Tongue (tissue), 2 donors: ENCODE data around the gene KIAA1549. TPM values are rescaled to one million over a fixed set of nuclear protein-coding genes. Genes with fewer than 3 reads are reported as not detected.

Source experiments
- DNase-seq: peaks from one replicate; pipeline ENCODE4 v3.0.0-alpha.2; 2015
- total RNA-seq: library from RNA; depleted of rRNA; stranded (reverse); fragments of >200 nt; gene quantifications from one replicate; pipeline ENCODE4 v1.2.3, GENCODE V29; 2014

The KIAA1549 gene
- total RNA-seq, 1 donor from 2014 or later, result 5.8 TPM

DNA sequence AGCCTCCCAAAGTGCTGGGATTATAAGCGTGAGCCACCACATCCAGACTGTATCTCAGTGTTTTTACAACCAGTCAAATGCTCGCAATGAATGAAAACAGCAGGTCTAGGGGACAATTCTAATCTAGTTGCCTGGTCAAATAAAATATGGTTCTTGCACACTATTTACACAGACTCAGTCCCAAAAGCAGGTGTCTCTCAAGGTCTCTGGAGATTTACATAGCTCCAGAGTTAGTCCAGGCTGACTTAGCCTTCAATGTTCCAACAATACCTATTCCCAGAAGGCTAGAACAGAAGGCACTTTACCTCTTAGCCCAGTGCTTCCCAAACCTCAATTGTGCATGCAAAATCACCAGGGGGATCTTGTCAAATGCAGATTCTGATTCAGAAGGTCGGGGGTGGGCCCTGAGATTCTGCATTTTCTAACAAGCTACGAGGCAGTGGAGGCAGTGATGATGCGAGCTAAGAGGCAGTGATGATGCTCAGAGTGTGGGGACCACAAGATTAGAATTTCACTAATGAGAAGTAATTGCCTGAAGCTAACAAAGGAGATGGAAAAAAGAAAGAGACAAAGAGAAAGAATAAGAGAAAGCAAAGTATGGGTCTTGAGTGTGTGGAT lies 6.4 kb downstream of the KIAA1549 start:
- no peak for DNase-seq

DNA sequence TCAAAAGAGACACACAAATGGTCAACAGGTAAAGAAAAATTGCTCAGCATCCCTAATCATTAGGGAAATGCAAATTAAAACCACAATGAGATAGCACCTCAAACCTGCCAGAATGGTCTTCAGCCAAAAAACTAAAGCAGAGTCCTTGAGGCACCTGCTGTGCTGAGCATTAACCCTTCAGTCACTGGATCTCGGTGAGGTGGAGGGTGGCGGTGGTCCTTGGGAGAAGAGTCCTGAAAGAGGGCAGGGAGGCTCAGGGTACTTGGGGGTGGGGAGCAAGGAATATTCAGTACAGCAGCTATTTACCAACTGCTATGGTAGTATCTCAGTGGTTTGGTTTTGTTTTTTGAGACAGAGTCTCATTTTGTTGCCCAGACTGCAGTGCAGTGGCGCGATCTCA lies 7.1 kb downstream of the KIAA1549 start:
- no peak for DNase-seq

DNA sequence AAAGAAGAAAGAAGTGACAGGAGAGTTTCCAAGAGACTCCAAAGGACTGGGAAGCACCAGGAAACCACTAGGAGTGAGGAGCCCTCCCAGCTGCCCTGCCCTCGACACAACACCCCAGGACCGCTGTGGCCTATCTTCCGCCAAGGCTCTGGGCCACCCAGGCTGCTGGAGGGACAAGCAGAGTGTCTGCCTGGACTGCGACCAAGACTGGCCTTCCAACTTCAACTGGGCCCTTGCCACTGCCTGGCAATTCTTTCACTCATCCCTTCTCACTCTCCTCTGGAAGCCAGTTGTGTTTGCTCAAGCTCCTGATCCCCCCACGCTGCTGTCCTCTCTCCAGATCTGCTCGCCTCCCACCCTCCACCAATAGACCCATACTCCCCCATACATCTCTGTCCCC lies 10.2 kb downstream of the KIAA1549 start:
- DNase-seq, result no peak

DNA sequence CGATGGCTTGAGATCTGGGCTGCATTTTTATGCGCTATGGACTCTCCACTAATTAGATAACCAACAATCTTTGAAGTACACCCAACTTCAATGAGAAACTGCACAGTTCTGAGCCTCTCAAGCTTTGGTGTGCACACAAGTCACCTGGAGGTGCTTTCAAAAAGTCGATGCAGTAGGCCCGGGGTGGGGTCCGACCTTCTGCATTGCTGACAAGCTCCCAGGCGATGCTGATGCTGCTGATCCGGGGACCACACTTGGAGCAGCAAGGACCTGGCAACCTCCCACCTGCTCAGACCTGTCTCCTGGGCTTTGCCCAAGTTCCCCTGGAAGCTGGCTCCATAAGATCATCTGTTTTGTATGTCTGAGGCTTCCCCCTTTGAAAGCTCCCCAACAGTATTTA lies 10.7 kb downstream of the KIAA1549 start:
- no peak for DNase-seq

DNA sequence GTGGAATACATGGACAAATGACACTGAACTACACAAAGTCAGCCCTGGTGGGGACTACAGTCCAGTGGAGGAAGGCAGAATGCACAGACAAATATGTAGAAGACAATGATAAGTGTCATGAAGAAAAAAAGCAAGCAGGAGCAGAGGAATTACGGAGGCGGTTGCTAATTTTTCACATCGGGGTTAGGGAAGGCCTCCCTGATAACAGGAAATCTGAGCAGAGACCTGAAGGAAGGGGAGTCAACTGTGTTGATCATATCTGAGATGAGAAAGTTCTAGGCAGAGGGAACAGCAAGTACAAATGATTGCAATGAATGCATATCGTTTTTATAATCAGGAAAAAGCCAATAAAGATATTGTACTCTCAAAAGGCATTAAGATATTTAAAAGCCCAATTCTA lies 14.0 kb downstream of the KIAA1549 start:
- no peak for DNase-seq

DNA sequence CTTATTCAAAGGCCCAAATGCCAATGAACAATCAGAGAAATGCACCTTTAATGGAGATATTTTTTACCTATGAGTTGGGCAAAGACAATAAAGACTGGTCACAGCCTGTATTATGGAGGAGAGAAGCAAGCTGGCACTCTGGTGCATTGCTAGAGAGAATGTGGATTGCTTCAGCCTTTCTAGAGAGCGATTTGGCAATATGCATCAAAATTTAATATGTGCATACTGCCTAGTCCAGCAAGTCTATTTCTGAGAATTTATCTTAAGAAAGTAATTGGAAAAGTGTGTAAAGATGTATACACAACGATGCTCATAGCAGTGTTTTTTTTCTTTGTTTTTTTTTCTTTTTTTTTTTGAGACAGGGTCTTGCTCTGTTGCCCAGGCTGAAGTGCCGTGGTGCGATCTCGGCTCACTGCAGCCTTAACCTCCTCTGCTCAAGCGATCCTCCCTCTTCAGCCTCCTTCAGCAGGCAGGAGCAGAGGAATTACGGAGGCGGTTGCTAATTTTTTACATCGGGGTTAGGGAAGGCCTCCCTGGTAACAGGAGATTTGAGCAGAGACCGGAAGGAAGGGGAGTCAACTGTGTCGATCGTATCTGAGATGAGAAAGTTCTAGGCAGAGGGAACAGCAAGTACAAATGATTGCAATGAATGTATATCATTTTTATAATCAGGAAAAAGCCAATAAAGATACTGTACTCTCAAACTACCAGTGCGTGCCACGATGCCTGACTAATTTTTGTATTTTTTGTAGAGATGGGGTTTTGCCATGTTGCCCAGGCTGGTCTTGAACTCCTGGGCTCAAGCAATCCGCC lies 16.4 kb downstream of the KIAA1549 start:
- DNase-seq, result no peak

DNA sequence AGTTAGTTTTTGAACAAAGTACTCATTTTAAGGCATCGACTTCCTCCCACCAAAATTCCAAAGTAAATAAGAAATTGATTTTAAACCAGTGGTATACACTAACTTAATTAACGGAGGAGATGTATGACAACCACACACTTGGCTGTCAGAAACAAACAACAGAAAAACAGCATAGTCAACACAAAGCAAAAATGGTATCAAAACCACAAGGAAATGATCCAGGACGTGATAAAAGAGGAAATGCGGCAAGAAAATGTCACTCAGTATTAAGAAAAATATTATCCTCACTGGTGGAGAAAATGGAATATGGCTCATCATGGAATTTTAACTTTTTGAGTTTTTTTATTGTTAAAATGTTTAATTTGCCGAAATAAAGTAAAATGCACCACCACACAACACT lies 17.5 kb downstream of the KIAA1549 start:
- DNase-seq, result no peak

DNA sequence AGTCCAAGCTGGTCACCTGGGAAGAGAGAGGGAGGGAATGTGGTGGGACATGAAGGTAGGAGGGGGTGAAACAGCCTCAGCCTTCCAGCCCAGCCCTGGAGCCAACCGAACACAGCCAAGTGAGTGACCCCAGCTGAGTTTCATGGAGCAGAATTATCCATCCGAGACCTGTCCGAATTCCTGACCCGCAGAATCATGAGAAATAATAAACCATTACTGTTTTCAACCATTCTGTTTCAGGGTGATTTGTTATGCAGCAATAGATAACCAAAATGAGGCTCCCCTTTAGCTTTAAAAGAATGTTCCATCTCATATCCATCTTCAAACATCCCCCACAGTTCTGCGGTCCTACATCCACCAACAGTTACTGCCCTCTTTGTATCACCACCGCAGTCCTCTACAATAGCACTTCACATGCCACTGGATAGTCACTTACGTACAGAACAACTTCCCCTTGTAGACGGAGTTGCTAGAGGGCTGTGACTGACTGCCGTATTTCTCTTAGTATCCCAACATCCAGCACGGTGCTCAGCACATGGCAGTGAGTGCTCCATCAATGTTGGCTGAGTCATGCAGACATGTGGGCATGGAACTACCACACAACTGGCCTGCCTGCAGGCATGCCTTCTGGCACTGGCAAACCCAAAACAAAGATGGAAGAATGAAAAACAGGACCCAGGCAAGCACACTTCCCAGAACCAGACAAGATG lies 18.5 kb downstream of the KIAA1549 start:
- no peak for DNase-seq

DNA sequence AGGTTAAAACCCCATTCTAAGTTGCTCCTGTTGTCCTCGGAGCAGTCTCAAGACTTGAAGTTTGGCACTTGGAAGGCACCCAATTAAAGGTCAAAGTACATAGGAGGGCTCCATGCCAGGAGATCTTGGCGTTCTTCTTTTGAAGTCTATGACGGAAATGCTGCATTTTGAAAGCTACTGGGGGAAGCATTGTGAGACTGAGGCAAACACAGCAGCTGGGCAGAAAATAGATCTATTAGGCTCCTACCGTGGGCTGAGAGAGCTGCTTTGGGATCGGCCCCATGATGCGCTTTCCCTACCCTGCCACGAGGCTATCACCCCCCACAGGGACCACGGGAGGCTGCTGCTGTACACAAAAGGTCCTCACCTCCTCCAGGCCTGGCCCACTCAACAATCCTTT lies 20.0 kb downstream of the KIAA1549 start:
- no peak for DNase-seq

DNA sequence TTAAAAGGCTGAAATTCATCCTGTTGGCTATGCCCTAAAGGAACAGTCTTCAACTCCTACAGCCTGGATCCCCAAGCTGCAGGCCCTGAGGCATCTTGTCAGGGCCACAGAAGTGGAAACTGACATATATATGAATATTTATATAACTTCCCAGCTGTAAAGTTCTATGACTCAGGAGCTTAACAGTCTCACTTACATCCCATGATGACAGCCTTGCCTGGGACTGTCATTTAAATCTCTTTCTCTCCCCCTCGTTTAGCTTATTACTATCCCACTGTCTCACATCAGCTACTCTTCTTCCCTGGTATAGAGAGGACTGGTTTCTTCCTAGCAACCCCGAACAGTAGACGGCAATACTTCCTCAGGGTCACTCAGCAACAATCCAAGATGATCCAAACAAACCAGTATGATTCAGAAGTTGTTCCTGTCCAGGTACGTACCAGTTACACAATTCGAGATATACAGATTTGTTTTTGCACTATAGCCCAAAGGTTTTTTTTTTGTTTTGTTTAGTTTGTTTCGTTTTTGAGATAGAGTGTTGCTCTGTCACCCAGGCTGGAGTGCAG lies 22.7 kb downstream of the KIAA1549 start:
- DNase-seq, result no peak

DNA sequence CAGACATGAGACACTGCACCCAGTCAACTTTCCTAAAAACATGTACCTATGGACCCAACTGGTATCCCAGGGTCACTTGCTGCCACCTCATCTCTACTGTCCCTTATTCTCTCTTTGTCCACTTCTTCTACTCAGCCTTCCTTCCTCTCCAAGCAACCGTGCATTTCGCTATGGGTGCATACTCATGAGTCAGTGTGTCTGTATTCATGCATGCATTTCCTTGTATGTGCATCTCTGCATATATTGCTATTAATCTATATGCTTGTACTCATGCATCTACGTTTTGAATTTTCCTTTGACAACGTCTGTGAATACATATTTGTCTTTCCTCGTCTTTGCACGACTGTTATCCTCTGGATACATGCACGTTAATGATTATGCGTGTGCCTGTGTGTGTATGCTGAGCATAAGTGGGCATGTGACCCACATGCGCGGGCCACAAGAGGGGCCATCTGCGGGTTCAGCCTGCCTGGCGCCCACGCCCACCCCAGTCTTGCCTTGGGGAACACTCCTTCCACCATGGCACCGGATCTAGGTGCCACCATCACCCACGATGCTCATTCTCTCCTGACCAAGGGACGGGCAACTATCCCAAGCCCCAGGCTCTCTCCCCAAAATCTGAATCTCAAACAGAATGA lies 23.3 kb downstream of the KIAA1549 start:
- no peak for DNase-seq

DNA sequence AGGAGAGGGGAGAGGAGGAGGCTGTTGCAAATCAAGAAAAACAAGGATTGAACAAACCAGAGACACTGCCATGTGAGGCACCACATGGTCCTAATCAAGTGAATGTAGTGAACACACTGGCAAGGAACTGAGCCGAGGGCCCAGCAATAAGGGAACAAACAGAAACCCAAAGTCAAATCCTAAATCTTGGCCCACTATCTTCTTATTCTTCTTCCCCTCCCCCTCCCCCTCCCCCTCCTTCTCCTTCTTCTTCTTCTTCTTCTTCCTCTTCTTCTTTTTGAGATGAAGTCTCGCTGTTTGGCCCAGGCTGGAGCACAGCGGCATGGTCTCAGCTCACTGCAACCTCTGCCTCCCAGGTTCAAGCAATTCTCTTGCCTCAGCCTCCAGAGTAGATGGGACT lies 24.0 kb downstream of the KIAA1549 start:
- DNase-seq, result no peak

DNA sequence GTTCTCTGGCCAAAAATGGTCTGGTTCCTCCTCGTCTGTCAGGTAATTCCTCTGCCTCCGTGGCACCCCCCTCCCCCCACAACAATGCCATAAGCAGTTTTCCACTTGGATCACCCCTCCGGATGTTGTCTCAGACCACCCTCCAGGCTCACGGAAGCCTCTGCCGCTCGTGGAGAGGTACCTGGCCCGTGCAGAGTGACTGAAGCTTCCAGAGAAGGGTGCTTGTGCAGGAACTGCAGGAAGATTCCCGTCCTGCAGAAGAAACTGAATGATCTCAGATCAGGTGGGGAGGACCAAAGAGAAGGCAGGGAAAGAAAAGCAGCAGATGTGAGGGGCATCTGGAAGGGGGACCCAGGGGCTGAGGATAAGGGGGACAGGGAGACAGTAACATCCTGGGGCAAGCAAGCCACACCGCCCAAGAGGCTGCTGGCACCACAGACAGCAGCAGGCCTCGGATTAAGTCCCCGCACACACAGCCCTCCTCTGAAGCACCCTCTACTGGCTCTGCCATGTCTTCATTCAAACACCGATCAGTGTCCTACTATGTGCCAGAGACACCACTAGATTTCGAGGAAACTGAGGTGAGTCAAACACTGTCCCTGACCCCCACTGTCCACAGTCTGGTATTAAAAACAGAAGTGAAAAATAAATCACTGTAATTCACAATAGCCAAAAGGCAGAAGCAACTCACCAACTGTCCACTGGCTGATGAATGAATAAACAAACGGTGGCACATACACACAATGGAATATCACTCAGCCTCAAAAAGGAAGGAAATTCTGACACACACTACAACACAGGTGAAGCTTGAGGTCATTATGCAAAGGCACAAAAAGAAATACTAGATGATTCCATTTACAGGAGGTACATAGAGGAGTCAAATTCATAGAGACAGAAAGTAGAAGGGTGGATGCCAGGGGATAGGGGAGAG lies 26.4 kb downstream of the KIAA1549 start:
- DNase-seq, result no peak

DNA sequence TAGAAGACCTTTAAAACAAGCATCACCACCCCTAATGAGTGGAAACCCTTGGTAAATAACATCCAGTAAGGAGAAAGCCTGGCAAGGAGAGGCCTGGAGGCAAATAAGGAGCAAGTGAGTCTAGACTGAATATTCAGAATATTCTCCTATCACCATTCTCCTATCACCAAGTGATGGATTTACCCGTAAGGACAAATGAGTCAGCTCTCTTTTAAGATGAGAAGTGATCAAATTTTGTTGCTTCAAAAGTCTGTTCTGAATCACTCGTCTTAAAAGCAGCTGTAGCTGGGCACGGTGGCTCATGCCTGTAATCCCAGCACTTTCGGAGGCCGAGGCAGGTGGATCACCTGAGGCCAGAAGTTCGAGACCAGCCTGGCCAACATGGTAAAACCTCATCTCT lies 28.4 kb downstream of the KIAA1549 start:
- no peak for DNase-seq

DNA sequence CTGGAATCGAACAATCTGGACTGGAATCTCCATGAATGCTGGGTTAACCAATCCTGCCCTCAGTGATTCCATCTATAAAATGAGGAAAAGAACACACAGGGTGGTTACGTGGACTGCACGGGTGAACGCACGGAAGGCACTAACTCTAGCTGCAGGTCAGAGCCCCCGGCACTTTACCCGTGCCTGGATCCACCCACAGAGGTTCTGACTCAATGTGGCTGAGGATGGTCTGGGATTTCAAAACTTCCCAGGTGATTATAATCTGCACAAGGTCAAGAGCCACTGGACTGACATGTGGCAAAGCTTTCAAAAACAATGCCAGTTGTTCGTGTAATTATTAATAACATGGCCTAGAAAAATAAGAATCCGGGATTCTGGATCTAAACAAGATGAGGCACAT lies 29.2 kb downstream of the KIAA1549 start:
- DNase-seq, result no peak

DNA sequence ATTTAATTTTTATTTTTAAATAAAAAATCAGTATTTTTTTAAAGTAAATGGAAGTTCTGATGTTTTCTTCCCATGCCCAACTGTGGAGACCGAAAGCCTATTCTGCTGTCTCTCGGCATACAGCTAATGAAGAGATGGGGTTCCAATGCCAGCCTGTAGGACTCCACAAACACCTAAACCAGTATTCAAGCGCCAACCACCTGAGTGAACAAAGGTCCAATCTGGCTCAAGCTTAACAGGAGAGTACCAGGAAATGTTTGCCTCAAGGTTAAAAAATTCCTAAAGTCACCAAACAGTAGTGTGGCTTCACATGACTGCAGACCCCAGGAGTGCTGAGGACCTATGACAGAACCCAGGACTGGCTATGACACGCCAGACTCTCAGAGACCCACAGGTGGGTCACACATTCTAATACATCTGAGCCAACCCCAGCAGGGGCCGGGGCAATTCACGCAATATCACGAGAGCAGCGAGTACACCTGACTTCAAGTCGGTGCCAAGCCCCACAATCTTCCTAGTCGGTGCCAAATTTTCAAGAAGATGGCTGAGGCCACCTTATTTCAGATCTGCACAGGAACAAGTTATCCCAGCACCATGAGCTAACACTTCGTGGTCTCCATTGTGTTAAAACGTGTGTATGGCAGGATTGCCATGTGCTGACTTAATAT lies 31.6 kb downstream of the KIAA1549 start:
- DNase-seq, result no peak

DNA sequence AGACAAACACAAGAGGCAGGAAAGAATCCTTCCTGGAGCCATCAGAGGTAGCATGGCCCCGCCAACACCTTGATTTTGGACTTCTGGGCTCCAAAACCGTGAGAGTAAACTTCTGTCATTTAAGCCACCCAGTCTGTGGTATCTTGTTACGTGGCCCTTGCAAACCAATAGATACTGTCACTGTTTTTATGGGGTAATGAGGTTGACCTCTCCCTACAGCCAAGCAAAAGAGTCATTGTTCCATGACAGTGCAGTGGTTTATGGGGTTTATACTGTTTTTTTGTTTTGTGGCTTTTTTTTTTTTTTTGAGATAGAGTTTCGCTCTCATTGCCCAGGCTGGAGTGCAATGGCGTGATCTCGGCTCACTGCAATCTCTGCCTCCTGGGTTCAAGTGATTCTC lies 32.8 kb downstream of the KIAA1549 start:
- DNase-seq, result no peak

DNA sequence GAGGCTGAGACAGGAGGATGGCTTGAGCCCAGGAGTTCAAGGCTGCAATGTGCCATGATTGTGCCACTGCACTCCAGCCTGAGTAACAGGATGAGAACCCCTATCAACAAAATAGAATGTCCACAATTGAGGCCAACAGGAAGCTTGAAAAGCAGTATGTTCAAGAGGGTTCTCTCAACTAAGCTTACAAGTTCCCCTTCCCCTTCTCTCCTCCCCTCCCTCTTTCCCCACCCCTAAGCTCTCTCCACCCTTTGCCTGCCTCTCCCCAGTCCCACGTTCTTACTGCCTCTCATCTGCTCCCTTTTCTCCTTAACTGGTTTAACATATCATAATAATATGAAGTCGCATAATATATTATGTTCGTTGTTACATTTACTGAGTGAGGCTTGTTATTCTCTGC lies 35.4 kb downstream of the KIAA1549 start:
- DNase-seq, result no peak

DNA sequence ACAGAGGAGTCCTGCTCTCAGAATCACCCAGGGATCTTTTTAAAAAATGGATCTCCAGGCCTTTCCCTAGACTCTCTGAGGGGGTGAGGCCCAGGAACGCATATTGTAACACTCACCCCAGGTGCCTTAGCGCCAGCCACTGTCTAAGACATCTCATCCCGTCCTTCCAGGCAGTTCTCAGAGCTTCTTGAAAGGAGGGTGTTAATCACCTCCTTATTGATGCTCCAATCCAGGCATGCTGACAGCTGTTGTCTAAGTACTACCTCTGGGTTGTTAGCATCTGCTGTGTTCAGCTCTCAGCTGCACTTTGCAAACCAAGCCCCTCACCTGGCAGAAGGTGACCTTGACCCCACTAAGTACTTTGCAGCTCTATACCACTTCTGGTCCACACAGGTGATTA lies 36.0 kb downstream of the KIAA1549 start:
- DNase-seq, result no peak

DNA sequence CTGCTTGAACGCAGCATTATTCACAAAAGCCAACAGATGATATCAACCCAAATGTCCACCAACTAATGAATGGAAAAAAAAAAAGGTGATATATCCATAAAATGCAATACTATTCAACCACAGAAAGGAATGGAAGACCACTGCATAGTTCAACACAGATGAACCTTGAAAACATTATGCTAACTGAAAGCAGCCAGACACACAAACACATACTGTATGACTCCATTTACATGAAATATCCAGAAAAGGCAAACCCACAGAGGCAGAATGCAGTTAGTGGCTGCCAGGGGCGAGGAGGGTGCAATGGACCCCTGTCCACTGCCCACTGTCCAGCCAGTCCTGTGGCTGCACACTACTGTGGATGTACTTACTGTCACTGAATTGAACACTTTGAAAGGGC lies 36.6 kb downstream of the KIAA1549 start:
- DNase-seq, result no peak

DNA sequence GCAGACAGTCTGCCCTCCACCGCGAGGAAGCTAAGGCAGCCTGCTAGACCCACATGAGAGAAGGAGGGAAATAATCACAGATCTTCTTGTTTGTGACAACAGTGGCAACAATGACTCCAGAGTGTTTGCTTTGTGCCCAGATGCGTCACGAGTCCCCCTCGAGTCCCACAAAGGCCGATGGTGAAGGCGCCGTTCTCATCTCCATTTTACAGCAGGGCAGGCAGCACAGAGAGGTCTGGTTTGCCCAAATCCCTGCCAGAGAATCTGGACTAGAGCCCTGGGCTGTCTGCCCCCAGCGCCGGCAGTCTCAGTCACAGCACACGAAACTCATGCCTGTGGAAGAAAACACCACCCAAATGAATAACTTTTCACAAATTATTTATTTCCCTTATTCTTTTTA lies 38.1 kb downstream of the KIAA1549 start:
- no peak for DNase-seq
